Measurements from ENCODE around the gene KLHL26.

KLHL26 gene

DNA sequence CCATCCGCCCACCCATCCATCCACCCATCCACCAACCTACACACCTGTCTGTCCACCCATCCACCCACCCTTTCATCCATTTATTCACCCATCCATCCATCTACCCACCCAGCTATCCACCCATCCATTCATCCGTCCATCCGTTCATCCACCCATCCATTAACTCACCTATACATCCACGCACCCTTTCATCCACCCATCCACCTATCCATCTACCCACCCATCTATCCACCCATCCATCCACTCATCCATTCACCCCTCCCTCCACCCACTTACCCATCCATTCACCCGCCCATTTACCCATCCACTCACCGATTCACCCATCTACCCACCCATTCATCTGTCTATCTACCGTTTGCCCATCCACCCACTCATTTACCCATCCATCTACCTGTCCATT lies 17.6 kb downstream of the KLHL26 start (continued):
- TF ChIP-seq SP3 (tag by site-specific recombination; IDR thresholded peaks at IDR 0.05), result no peak
- no peak for TF ChIP-seq ZNF292 (tag by site-specific recombination; IDR thresholded peaks at IDR 0.05; ENCODE audit: borderline replicate concordance, low read depth)
- TF ChIP-seq, protein P1, sequence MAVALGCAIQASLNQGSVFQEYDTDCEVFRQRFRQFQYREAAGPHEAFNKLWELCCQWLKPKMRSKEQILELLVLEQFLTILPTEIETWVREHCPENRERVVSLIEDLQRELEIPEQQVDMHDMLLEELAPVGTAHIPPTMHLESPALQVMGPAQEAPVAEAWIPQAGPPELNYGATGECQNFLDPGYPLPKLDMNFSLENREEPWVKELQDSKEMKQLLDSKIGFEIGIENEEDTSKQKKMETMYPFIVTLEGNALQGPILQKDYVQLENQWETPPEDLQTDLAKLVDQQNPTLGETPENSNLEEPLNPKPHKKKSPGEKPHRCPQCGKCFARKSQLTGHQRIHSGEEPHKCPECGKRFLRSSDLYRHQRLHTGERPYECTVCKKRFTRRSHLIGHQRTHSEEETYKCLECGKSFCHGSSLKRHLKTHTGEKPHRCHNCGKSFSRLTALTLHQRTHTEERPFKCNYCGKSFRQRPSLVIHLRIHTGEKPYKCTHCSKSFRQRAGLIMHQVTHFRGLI (tag by site-specific recombination; IDR thresholded peaks at IDR 0.05), result no peak
- no peak for TF ChIP-seq ZNF404 (tag by site-specific recombination; IDR thresholded peaks at IDR 0.05)
- no peak for TF ChIP-seq ZNF2 (tag by site-specific recombination; IDR thresholded peaks at IDR 0.05)
- TF ChIP-seq, protein P2, sequence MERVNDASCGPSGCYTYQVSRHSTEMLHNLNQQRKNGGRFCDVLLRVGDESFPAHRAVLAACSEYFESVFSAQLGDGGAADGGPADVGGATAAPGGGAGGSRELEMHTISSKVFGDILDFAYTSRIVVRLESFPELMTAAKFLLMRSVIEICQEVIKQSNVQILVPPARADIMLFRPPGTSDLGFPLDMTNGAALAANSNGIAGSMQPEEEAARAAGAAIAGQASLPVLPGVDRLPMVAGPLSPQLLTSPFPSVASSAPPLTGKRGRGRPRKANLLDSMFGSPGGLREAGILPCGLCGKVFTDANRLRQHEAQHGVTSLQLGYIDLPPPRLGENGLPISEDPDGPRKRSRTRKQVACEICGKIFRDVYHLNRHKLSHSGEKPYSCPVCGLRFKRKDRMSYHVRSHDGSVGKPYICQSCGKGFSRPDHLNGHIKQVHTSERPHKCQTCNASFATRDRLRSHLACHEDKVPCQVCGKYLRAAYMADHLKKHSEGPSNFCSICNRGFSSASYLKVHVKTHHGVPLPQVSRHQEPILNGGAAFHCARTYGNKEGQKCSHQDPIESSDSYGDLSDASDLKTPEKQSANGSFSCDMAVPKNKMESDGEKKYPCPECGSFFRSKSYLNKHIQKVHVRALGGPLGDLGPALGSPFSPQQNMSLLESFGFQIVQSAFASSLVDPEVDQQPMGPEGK (tag by site-specific recombination; IDR thresholded peaks at IDR 0.05), result peak; percentile 8; the same call in 1 of the 2 replicates
- TF ChIP-seq ZNF529 (tag by site-specific recombination; IDR thresholded peaks at IDR 0.05; ENCODE audit: insufficient replicate concordance), result no peak
- TF ChIP-seq ZNF768 (tag by site-specific recombination; IDR thresholded peaks at IDR 0.05), result no peak
- no peak for TF ChIP-seq WT1 (tag by site-specific recombination; IDR thresholded peaks at IDR 0.05)
- peak; percentile 98 for TF ChIP-seq EGR2 (tag by site-specific recombination; IDR thresholded peaks at IDR 0.05; ENCODE audit: low read depth)
- TF ChIP-seq, protein P3, sequence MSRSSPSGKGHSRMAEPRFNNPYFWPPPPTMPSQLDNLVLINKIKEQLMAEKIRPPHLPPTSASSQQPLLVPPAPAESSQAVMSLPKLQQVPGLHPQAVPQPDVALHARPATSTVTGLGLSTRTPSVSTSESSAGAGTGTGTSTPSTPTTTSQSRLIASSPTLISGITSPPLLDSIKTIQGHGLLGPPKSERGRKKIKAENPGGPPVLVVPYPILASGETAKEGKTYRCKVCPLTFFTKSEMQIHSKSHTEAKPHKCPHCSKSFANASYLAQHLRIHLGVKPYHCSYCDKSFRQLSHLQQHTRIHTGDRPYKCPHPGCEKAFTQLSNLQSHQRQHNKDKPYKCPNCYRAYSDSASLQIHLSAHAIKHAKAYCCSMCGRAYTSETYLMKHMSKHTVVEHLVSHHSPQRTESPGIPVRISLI (tag by site-specific recombination; IDR thresholded peaks at IDR 0.05), result no peak
- no peak for TF ChIP-seq ZNF423 (tag by site-specific recombination; IDR thresholded peaks at IDR 0.05)
- TF ChIP-seq BCL11B (tag by site-specific recombination; IDR thresholded peaks at IDR 0.05; ENCODE audit: low read depth), result no peak
- no peak for TF ChIP-seq ZNF843 (tag by site-specific recombination; IDR thresholded peaks at IDR 0.05)
- TF ChIP-seq ZNF311 (tag by site-specific recombination; IDR thresholded peaks at IDR 0.05; ENCODE audit: borderline replicate concordance), result 0 out of 2 replicates have a peak, but pooled peaks have one; percentile 10
- TF ChIP-seq ZNF138 (tag by site-specific recombination; IDR thresholded peaks at IDR 0.05; ENCODE audit: borderline replicate concordance), result no peak
- TF ChIP-seq ZNF549 (tag by site-specific recombination; IDR thresholded peaks at IDR 0.05), result no peak
- no peak for TF ChIP-seq SALL2 (tag by site-specific recombination; IDR thresholded peaks at IDR 0.05; ENCODE audit: borderline replicate concordance)
- no peak for TF ChIP-seq ZNF335 (tag by site-specific recombination; conservative IDR thresholded peaks at IDR 0.05)
- TF ChIP-seq ZNF416 (tag by site-specific recombination; IDR thresholded peaks at IDR 0.05), result no peak
- peak; percentile 47; the same call in 1 of the 2 replicates for TF ChIP-seq ZEB2 (tag by site-specific recombination; IDR thresholded peaks at IDR 0.05)
- peak; percentile 94 for TF ChIP-seq ZFHX2 (tag by site-specific recombination; conservative IDR thresholded peaks at IDR 0.05)
- TF ChIP-seq, protein P4, sequence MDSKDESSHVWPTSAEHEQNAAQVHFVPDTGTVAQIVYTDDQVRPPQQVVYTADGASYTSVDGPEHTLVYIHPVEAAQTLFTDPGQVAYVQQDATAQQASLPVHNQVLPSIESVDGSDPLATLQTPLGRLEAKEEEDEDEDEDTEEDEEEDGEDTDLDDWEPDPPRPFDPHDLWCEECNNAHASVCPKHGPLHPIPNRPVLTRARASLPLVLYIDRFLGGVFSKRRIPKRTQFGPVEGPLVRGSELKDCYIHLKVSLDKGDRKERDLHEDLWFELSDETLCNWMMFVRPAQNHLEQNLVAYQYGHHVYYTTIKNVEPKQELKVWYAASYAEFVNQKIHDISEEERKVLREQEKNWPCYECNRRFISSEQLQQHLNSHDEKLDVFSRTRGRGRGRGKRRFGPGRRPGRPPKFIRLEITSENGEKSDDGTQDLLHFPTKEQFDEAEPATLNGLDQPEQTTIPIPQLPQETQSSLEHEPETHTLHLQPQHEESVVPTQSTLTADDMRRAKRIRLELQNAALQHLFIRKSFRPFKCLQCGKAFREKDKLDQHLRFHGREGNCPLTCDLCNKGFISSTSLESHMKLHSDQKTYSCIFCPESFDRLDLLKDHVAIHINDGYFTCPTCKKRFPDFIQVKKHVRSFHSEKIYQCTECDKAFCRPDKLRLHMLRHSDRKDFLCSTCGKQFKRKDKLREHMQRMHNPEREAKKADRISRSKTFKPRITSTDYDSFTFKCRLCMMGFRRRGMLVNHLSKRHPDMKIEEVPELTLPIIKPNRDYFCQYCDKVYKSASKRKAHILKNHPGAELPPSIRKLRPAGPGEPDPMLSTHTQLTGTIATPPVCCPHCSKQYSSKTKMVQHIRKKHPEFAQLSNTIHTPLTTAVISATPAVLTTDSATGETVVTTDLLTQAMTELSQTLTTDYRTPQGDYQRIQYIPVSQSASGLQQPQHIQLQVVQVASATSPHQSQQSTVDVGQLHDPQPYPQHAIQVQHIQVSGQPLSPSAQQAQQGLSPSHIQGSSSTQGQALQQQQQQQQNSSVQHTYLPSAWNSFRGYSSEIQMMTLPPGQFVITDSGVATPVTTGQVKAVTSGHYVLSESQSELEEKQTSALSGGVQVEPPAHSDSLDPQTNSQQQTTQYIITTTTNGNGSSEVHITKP (tag by site-specific recombination; IDR thresholded peaks at IDR 0.05), result no peak
- no peak for TF ChIP-seq ZNF580 (tag by site-specific recombination; IDR thresholded peaks at IDR 0.05)
- TF ChIP-seq ZFP69B (tag by site-specific recombination; IDR thresholded peaks at IDR 0.05), result no peak
- TF ChIP-seq ZNF223 (tag by site-specific recombination; IDR thresholded peaks at IDR 0.05), result no peak
- TF ChIP-seq ZNF175 (tag by site-specific recombination; IDR thresholded peaks at IDR 0.05), result no peak
- TF ChIP-seq KLF1 (tag by site-specific recombination; IDR thresholded peaks at IDR 0.05), result peak; percentile 87
- TF ChIP-seq ZNF747 (tag by site-specific recombination; IDR thresholded peaks at IDR 0.05), result no peak
- no peak for TF ChIP-seq ZNF184 (tag by site-specific recombination; IDR thresholded peaks at IDR 0.05)
- no peak for TF ChIP-seq ZNF433 (tag by site-specific recombination; IDR thresholded peaks at IDR 0.05; ENCODE audit: low read depth)
- no peak for TF ChIP-seq ZNF48 (tag by site-specific recombination; IDR thresholded peaks at IDR 0.05)

Data from HEK293 (cell line).